GM19035 (cell line): ENCODE data around the gene CIT.
"Not testable (repeated sequence)": the region's sequence is repeated elsewhere in the genome, so short reads cannot be mapped to it uniquely, and the experiment has no call there.

Experiments
- ATAC-seq: cut with Tn5 transposase; IDR thresholded peaks from one replicate; pipeline ENCODE4 v1.9.1; 2021; ENCODE audit not compliant: unreplicated experiment

CIT gene

GRCh38 chr12:119659289-119659897, 217.7 kb downstream of the CIT start:
- ATAC-seq = no peak

- not testable (repeated sequence) for ATAC-seq
Measured at GRCh38 chr12:119658166-119658565, 219.0 kb downstream of the CIT start.

- not testable (repeated sequence) for ATAC-seq
Measured at GRCh38 chr12:119657001-119657400, 220.1 kb downstream of the CIT start.

- ATAC-seq = no peak
Measured at GRCh38 chr12:119652665-119653064, 224.5 kb downstream of the CIT start.

DNA sequence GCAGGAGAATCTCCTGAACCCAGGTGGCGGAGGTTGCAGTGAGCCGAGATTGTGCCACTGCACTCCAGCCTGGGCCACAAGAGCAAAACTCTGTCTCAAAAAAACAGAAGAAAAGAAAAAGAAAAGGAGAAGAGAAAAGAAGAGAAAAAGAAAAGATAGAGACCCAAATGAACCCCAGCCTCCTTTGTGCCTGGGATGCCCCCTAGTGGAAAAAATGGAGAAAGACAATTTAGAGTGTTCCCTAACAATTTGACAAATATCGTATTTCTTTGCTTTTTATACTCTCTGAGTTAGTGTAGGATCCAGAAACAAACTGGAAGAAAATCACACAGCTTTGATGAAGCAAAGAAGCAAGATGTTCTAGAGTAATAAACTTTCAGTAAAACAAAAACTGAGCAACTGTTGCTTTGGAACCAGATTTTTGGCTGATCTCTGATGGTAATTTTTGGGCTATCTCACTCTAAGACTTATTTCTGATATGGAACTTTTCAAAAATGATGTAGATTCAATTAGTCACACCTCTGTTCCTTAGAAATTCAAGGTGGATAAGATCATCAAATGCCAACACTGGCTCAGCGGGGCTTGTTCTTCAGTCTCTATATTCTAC, 227.8 kb downstream of the CIT start:
- no peak for ATAC-seq

DNA sequence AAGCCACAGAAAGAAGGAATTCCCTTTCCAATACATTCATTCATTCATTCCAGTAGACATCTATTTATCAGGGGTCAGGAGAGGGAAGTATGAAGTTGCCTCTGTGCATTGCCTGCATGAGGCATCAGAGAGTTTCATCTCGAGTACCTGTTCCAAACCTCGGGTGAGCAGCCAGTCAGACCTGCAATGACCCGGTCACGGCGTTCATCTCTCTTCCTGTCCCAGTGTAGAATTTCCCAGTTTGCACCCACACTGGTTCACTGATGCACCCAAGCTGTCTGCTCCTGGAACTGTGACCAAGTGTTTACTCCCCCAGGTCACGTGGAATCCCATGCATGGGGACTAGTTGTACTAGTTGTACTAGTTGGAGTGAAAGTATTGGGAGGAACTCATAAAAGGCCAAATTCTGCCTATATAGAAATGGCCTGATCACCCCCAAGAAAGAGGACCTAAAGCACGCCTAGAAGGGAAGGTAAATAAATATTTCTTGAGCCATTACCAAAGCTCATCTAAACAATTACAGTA, 231.5 kb downstream of the CIT start:
- no peak for ATAC-seq

- no peak for ATAC-seq
Measured at GRCh38 chr12:119644930-119645329, 232.2 kb downstream of the CIT start.

GRCh38 chr12:119642986-119643385, 234.1 kb downstream of the CIT start:
- no peak for ATAC-seq
